ENCODE results near the gene TFEC.
"Not testable (repeated sequence)": the region's sequence is repeated elsewhere in the genome, so short reads cannot be mapped to it uniquely, and the experiment has no call there.

Gene TFEC, protein sequence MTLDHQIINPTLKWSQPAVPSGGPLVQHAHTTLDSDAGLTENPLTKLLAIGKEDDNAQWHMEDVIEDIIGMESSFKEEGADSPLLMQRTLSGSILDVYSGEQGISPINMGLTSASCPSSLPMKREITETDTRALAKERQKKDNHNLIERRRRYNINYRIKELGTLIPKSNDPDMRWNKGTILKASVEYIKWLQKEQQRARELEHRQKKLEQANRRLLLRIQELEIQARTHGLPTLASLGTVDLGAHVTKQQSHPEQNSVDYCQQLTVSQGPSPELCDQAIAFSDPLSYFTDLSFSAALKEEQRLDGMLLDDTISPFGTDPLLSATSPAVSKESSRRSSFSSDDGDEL

DNA sequence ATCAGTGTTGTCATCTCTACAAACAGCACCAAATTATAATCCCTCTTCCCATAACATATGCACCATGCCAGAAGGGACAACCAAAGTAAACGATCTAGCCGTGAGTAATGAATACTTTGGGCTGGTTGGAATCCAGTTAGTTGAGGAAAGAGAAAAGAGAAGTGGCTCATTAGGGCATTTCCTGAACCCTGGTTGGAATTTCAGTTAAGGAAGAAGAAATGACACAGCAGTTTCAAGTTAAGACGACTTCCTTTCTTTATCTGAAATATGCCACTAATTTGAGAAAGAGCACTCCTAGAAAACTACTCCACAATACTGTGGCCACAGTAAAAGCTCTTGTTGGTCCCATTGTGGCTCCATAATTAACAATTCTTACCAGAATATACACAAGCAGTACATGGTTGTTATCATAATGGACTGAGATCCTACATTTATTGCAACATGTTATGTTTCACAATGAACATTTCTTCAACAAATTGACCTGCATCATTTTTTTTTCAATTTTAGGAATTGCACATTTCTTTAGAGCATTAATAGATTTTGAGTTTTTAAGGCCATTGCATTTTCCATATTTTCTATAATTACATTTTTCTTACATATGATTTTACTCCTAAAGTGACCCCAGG lies at the start of gene TFEC:
TSS of gene TFEC (minus strand) at position 113 of the 626 bp plus-strand sequence. CDS start 46,322 bp downstream, outside the sequence.
- DNase-seq (ENCODE audit: low spot score): no peak

- DNase-seq (ENCODE audit: low spot score): no peak
Measured at GRCh38 chr7:116075351-116076145, 45.0 kb upstream of the TFEC start.

DNA sequence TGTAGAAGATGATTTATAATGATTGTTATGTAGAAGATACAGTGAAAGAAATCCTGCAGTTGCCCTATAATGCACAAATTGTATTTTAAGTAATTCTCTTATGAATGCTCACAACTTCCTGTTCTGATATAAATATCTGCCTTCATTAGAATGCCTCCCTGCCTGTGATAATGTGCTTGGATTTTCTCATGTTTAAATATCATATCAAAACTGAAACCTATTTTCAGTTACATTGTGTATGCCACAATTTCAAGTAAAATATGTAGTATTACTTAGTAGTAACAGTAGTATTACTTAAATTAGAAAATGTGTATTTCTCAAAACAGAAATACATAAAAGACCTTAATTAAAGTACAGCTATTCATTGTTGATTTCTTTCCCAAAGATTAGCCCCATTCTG lies 41.1 kb upstream of the TFEC start:
- DNase-seq (ENCODE audit: low spot score): no peak

DNA sequence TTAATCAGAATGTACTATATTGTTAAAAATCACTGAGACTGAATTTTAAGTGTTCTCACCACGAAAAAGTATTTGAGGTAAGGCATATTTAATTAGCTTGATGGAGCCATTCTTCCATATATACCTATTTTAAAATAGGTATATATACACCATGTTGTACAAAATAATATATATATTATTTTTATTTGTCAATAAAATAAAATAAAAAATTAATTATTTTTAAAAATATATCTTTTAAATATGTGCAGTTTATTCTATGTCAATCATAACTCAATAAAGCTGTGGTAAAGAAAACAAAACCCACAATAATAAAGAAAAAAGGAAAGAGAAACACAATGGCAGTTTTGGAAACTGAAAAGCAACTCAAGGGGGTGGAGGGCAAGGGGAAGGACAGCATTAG lies 33.6 kb upstream of the TFEC start:
- DNase-seq (ENCODE audit: low spot score): no peak

- no peak for DNase-seq (ENCODE audit: low spot score)
Measured at GRCh38 chr7:116062666-116063065, 32.1 kb upstream of the TFEC start.

- no peak for DNase-seq (ENCODE audit: low spot score)
Measured at GRCh38 chr7:116052006-116052405, 21.4 kb upstream of the TFEC start.

- not testable (repeated sequence) for DNase-seq (ENCODE audit: low spot score)
Measured at GRCh38 chr7:116047261-116047660, 16.7 kb upstream of the TFEC start.

- no peak for DNase-seq (ENCODE audit: low spot score)
Measured at GRCh38 chr7:116045532-116045931, 15.0 kb upstream of the TFEC start.

DNA sequence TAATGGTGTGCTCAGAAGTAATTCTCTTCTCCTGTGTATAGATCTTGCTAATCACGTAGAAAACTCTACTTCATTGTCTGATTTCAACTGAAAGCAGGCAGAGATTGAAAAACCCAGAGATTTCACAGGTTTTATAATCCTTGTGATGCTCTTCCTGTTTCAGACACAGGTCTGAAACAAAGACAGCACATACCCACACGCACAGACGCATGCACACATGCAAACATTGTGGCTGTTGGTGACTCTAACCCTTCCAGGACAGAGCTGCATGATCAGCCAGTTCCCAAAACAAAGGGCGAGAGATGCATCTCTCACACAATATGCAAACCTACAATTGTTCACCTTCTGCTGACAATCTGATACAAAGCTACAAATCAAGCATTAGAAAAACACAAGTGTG lies 11.1 kb upstream of the TFEC start:
- DNase-seq (ENCODE audit: low spot score): no peak

- DNase-seq (ENCODE audit: low spot score): no peak
Measured at GRCh38 chr7:116037401-116037800, 6.8 kb upstream of the TFEC start.

GRCh38 chr7:116034411-116034810 lies 3.8 kb upstream of the TFEC start:
- no peak for DNase-seq (ENCODE audit: low spot score)

GRCh38 chr7:116032886-116033285 lies 2.3 kb upstream of the TFEC start:
- no peak for DNase-seq (ENCODE audit: low spot score)

GRCh38 chr7:116028787-116029186 lies 1.8 kb downstream of the TFEC start:
- DNase-seq (ENCODE audit: low spot score): no peak

- no peak for DNase-seq (ENCODE audit: low spot score)
Measured at GRCh38 chr7:116027786-116028185, 2.8 kb downstream of the TFEC start.

- no peak for DNase-seq (ENCODE audit: low spot score)
Measured at GRCh38 chr7:116024826-116025809, 5.4 kb downstream of the TFEC start.

- no peak for DNase-seq (ENCODE audit: low spot score)
Measured at GRCh38 chr7:116021237-116021636, 9.3 kb downstream of the TFEC start.

GRCh38 chr7:116018731-116019130 lies 11.8 kb downstream of the TFEC start:
- DNase-seq (ENCODE audit: low spot score): no peak

- DNase-seq (ENCODE audit: low spot score): no peak
Measured at GRCh38 chr7:116013675-116014074, 16.9 kb downstream of the TFEC start.

DNA sequence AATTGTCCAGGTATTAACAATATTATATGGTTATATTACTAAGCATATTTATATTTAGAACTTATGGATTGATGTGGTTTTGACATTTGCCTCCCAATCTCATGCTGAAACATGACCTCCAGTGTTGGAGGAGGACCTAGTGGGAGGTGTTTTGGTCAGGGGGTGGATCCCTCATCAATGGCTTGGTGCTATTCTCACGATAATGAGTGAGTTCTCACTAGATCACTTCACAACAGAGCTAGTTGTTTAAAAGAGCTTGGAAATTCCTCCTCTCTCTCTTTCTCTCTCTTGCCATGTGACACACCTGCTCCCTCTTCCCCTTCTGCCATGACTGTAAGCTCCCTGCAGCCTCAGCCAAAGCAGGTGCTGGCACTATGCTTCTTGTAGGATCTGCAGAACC lies 19.0 kb downstream of the TFEC start:
- DNase-seq (ENCODE audit: low spot score): no peak

GRCh38 chr7:116004762-116005161 lies 25.8 kb downstream of the TFEC start:
- DNase-seq (ENCODE audit: low spot score): not testable (repeated sequence)

GRCh38 chr7:115997221-115997620 lies 33.3 kb downstream of the TFEC start:
- no peak for DNase-seq (ENCODE audit: low spot score)

DNA sequence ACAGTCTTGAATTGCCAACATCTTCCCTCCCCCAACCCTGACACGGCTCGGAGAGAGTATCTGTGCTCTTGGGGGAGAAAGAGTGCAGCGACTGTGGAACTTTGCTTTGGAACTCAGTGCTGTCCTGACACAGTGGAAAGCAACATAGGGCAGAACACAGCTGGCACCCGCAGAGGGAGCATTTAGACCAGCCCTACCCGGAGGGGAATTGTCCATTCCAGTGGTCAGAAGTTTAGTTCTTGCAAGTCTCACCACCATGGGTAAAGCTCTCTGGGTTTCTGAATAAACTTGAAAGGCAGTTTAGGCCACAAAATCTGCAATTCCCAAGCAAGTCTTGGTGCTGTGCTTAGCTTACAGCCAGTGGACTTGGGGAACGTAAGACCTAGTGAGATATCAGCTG lies 34.9 kb downstream of the TFEC start:
- no peak for DNase-seq (ENCODE audit: low spot score)

All from D341Med (cell line).